Stimulated activated naive CD8-positive, alpha-beta T cell treated with anti-CD3 and anti-CD28 coated beads, Interleukin-15, Interleukin-2, amounts not matched to agents 100 ng/mL and 50 ng/mL, for 24 hours (primary cell): ENCODE data around the gene LSAMP.
"Not testable (repeated sequence)": the region's sequence is repeated elsewhere in the genome, so short reads cannot be mapped to it uniquely, and the experiment has no call there.

ENCODE experiments used
- H3K27ac Mint-ChIP-seq: one replicate; pipeline ENCODE4 v1.8.0; 2021; ENCODE audit warnings: mild to moderate bottlenecking, mixed read lengths
- H3K27me3 Mint-ChIP-seq: one replicate; pipeline ENCODE4 v1.8.0; 2021; ENCODE audit warnings: mixed read lengths
- H3K36me3 Mint-ChIP-seq: one replicate; pipeline ENCODE4 v1.8.0; 2021; ENCODE audit warnings: low read depth, mixed read lengths
- H3K4me1 Mint-ChIP-seq: one replicate; pipeline ENCODE4 v1.8.0; 2021; ENCODE audit warnings: low read depth, mixed read lengths
- H3K4me3 Mint-ChIP-seq: one replicate; pipeline ENCODE4 v1.8.0; 2021; ENCODE audit warnings: mild to moderate bottlenecking, mixed read lengths
- H3K9me3 Mint-ChIP-seq: one replicate; pipeline ENCODE4 v1.8.0; 2021; ENCODE audit warnings: mixed read lengths

LSAMP gene

GRCh38 chr3:116238846-116239565 lies 206.3 kb downstream of the LSAMP start:
- Mint-ChIP-seq H3K36me3 (no peaks in the 10 kb centered on the region), H3K27ac (no peak overlapping the region), H3K4me1 (no peaks in the 10 kb centered on the region), H3K27me3 (no peaks in the 10 kb centered on the region), H3K4me3 (no peak overlapping the region), H3K9me3 (peaks cover 3% of the 10 kb centered on the region)

- no peaks in the 10 kb centered on the region for H3K4me1 Mint-ChIP-seq
- H3K36me3 Mint-ChIP-seq: no peaks in the 10 kb centered on the region
- no peaks in the 10 kb centered on the region for H3K27me3 Mint-ChIP-seq
- no peak overlapping the region for H3K27ac Mint-ChIP-seq
- no peak overlapping the region for H3K4me3 Mint-ChIP-seq
- no peaks in the 10 kb centered on the region for H3K9me3 Mint-ChIP-seq
Observed at GRCh38 chr3:116233711-116234357, 211.5 kb downstream of the LSAMP start.

- Mint-ChIP-seq H3K4me3 (no peak overlapping the region), H3K9me3 (no peaks in the 10 kb centered on the region), H3K36me3 (no peaks in the 10 kb centered on the region), H3K27me3 (no peaks in the 10 kb centered on the region), H3K27ac (no peak overlapping the region), H3K4me1 (no peaks in the 10 kb centered on the region)
Observed at GRCh38 chr3:116230431-116231020, 214.8 kb downstream of the LSAMP start.

GRCh38 chr3:116226266-116226665 lies 219.0 kb downstream of the LSAMP start:
- Mint-ChIP-seq H3K27me3 (no peaks in the 10 kb centered on the region), H3K9me3 (no peaks in the 10 kb centered on the region), H3K27ac (no peak overlapping the region), H3K4me3 (no peak overlapping the region), H3K36me3 (no peaks in the 10 kb centered on the region), H3K4me1 (no peaks in the 10 kb centered on the region)

- no peak overlapping the region for H3K4me3 Mint-ChIP-seq
- no peaks in the 10 kb centered on the region for H3K27me3 Mint-ChIP-seq
- no peaks in the 10 kb centered on the region for H3K36me3 Mint-ChIP-seq
- no peaks in the 10 kb centered on the region for H3K4me1 Mint-ChIP-seq
- H3K9me3 Mint-ChIP-seq: peaks cover 4% of the 10 kb centered on the region
- H3K27ac Mint-ChIP-seq: no peak overlapping the region
Observed at GRCh38 chr3:116216761-116217160, 228.5 kb downstream of the LSAMP start.

- H3K36me3 Mint-ChIP-seq: no peaks in the 10 kb centered on the region
- H3K4me1 Mint-ChIP-seq: no peaks in the 10 kb centered on the region
- H3K27me3 Mint-ChIP-seq: no peaks in the 10 kb centered on the region
- no peak overlapping the region for H3K27ac Mint-ChIP-seq
- H3K4me3 Mint-ChIP-seq: no peak overlapping the region
- peaks cover 3% of the 10 kb centered on the region for H3K9me3 Mint-ChIP-seq
Observed at GRCh38 chr3:116211901-116212300, 233.4 kb downstream of the LSAMP start.

GRCh38 chr3:116208830-116209229 lies 236.5 kb downstream of the LSAMP start:
- not testable (repeated sequence) for H3K27me3 Mint-ChIP-seq, H3K4me3 Mint-ChIP-seq, H3K36me3 Mint-ChIP-seq, H3K4me1 Mint-ChIP-seq, H3K9me3 Mint-ChIP-seq, H3K27ac Mint-ChIP-seq

GRCh38 chr3:116200956-116201690 lies 244.2 kb downstream of the LSAMP start:
- H3K27ac Mint-ChIP-seq: no peak overlapping the region
- no peak overlapping the region for H3K4me3 Mint-ChIP-seq
- no peaks in the 10 kb centered on the region for H3K36me3 Mint-ChIP-seq
- no peaks in the 10 kb centered on the region for H3K27me3 Mint-ChIP-seq
- H3K4me1 Mint-ChIP-seq: no peaks in the 10 kb centered on the region
- H3K9me3 Mint-ChIP-seq: peaks cover 9% of the 10 kb centered on the region

- peaks cover 10% of the 10 kb centered on the region for H3K9me3 Mint-ChIP-seq
- H3K27me3 Mint-ChIP-seq: no peaks in the 10 kb centered on the region
- no peaks in the 10 kb centered on the region for H3K4me1 Mint-ChIP-seq
- no peak overlapping the region for H3K4me3 Mint-ChIP-seq
- no peak overlapping the region for H3K27ac Mint-ChIP-seq
- H3K36me3 Mint-ChIP-seq: no peaks in the 10 kb centered on the region
Observed at GRCh38 chr3:116199063-116199462, 246.2 kb downstream of the LSAMP start.

- Mint-ChIP-seq H3K27ac (no peak overlapping the region), H3K36me3 (no peaks in the 10 kb centered on the region), H3K4me1 (no peaks in the 10 kb centered on the region), H3K27me3 (no peaks in the 10 kb centered on the region), H3K9me3 (peaks cover 14% of the 10 kb centered on the region), H3K4me3 (no peak overlapping the region)
Observed at GRCh38 chr3:116198087-116198486, 247.2 kb downstream of the LSAMP start.

- no peaks in the 10 kb centered on the region for H3K36me3 Mint-ChIP-seq
- peaks cover 6% of the 10 kb centered on the region for H3K9me3 Mint-ChIP-seq
- no peak overlapping the region for H3K4me3 Mint-ChIP-seq
- H3K27ac Mint-ChIP-seq: no peak overlapping the region
- H3K27me3 Mint-ChIP-seq: no peaks in the 10 kb centered on the region
- no peaks in the 10 kb centered on the region for H3K4me1 Mint-ChIP-seq
Observed at GRCh38 chr3:116192464-116192863, 252.8 kb downstream of the LSAMP start.

- no peaks in the 10 kb centered on the region for H3K27me3 Mint-ChIP-seq
- H3K4me1 Mint-ChIP-seq: no peaks in the 10 kb centered on the region
- no peak overlapping the region for H3K4me3 Mint-ChIP-seq
- H3K27ac Mint-ChIP-seq: no peak overlapping the region
- no peaks in the 10 kb centered on the region for H3K36me3 Mint-ChIP-seq
- H3K9me3 Mint-ChIP-seq: peaks cover 9% of the 10 kb centered on the region
Observed at GRCh38 chr3:116191409-116191808, 253.9 kb downstream of the LSAMP start.

- Mint-ChIP-seq H3K27me3 (no peaks in the 10 kb centered on the region), H3K4me3 (no peak overlapping the region), H3K27ac (no peak overlapping the region), H3K36me3 (no peaks in the 10 kb centered on the region), H3K9me3 (peaks cover 9% of the 10 kb centered on the region), H3K4me1 (no peaks in the 10 kb centered on the region)
Observed at GRCh38 chr3:116190095-116190494, 255.2 kb downstream of the LSAMP start.

- Mint-ChIP-seq H3K27me3 (no peaks in the 10 kb centered on the region), H3K9me3 (peaks cover 3% of the 10 kb centered on the region), H3K27ac (no peak overlapping the region), H3K36me3 (no peaks in the 10 kb centered on the region), H3K4me3 (no peak overlapping the region), H3K4me1 (no peaks in the 10 kb centered on the region)
Observed at GRCh38 chr3:116188231-116188785, 257.0 kb downstream of the LSAMP start.

- peaks cover 3% of the 10 kb centered on the region for H3K9me3 Mint-ChIP-seq
- H3K27ac Mint-ChIP-seq: no peak overlapping the region
- no peaks in the 10 kb centered on the region for H3K36me3 Mint-ChIP-seq
- no peaks in the 10 kb centered on the region for H3K4me1 Mint-ChIP-seq
- H3K27me3 Mint-ChIP-seq: no peaks in the 10 kb centered on the region
- H3K4me3 Mint-ChIP-seq: no peak overlapping the region
Observed at GRCh38 chr3:116186049-116186448, 259.2 kb downstream of the LSAMP start.
